Caki2 (cell line): Measurements from ENCODE around the gene NEK4. TPM values are rescaled to one million over a fixed set of nuclear protein-coding genes. Genes with fewer than 3 reads are reported as not detected.

Source experiments
- total RNA-seq: library from RNA; depleted of rRNA; stranded (reverse); fragments of >200 nt; shearing (Covaris generic); gene quantifications from 2 replicates; pipeline ENCODE4 v1.2.3, GENCODE V29; 2014; ENCODE audit warnings: low replicate concordance; rRNA removed

NEK4 gene
- total RNA-seq, 1 experiment from 2014 or later, result 27.3 TPM

Other genes starting within 250 kb of the NEK4 start
- gene NT5DC2, start 237.1 kb downstream of the NEK4 start, total RNA-seq, result 13.2 and 14.4 TPM in 2 replicates
- 1.8 and 35.7 TPM in 2 replicates for gene UQCC5, start 234.3 kb downstream of the NEK4 start, total RNA-seq
- gene PBRM1, start 85.0 kb downstream of the NEK4 start, total RNA-seq, result 3.4 and 4.4 TPM in 2 replicates
- 95.6 and 127 TPM in 2 replicates for gene GNL3, start 84.9 kb downstream of the NEK4 start, total RNA-seq
- gene GLT8D1, start 65.1 kb downstream of the NEK4 start, total RNA-seq, result 60.8 and 82.8 TPM in 2 replicates
- gene SPCS1, start 64.8 kb downstream of the NEK4 start, total RNA-seq, result 66.9 and 83.5 TPM in 2 replicates
- gene ITIH1, start 6.7 kb upstream of the NEK4 start, total RNA-seq, result not detected in 2 replicates
- not detected in 2 replicates for gene ITIH3, start 23.9 kb upstream of the NEK4 start, total RNA-seq
- gene ITIH4, start 59.7 kb upstream of the NEK4 start, total RNA-seq, result not detected in 2 replicates
- gene MUSTN1, start 64.1 kb upstream of the NEK4 start, total RNA-seq, result not detected in 2 replicates
- gene STIMATE, start 126.6 kb upstream of the NEK4 start, total RNA-seq, result 7.5 and 10.4 TPM in 2 replicates